ENCODE measurements around the gene PSEN2.

DNA sequence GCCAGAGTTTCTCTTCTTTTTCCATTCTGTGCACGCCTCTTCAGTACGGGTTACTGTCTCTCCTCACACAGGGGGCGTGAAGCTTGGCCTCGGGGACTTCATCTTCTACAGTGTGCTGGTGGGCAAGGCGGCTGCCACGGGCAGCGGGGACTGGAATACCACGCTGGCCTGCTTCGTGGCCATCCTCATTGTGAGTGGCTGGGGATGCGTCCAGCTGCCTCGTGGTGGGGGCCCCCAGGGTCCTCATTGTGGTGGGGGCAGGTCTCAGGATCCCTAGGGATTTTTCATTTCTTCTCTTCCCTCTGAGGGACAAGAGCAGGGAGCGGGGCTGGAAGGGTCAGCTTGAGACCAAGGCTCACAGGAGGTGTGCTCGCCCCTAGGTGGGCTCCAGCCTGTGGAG lies 23.5 kb downstream of the PSEN2 start:
- TF ChIP-seq, protein P1, sequence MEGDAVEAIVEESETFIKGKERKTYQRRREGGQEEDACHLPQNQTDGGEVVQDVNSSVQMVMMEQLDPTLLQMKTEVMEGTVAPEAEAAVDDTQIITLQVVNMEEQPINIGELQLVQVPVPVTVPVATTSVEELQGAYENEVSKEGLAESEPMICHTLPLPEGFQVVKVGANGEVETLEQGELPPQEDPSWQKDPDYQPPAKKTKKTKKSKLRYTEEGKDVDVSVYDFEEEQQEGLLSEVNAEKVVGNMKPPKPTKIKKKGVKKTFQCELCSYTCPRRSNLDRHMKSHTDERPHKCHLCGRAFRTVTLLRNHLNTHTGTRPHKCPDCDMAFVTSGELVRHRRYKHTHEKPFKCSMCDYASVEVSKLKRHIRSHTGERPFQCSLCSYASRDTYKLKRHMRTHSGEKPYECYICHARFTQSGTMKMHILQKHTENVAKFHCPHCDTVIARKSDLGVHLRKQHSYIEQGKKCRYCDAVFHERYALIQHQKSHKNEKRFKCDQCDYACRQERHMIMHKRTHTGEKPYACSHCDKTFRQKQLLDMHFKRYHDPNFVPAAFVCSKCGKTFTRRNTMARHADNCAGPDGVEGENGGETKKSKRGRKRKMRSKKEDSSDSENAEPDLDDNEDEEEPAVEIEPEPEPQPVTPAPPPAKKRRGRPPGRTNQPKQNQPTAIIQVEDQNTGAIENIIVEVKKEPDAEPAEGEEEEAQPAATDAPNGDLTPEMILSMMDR (conservative IDR thresholded peaks at IDR 0.05; ENCODE audit: low read depth, low read length) = no peak
- TF ChIP-seq EZH2 (IDR thresholded peaks at IDR 0.05; ENCODE audit: borderline replicate concordance, low read depth, low read length, poor library complexity, severe bottlenecking) = no peak

Measured in A673 (cell line).